Endodermal cell (in vitro differentiated cells): Measurements from ENCODE around the gene MFAP4. TPM values are rescaled to one million over a fixed set of nuclear protein-coding genes. Genes with fewer than 3 reads are reported as not detected.
A peak's percentile ranks its signal among the peaks of the same experiment; 100 is the strongest.

Source experiments
- DNase-seq: peaks from one replicate; pipeline ENCODE4 v3.0.0-alpha.2; 2017
- H3K27ac ChIP-seq: 2 replicates; pipeline ENCODE4 v1.5.1; 2013; ENCODE audit warnings: mild to moderate bottlenecking, low read depth, low read length, moderate library complexity
- H3K27me3 ChIP-seq: 2 replicates; pipeline ENCODE4 v1.6.1; 2013; ENCODE audit warnings: mild to moderate bottlenecking, low read length, moderate library complexity; ENCODE audit not compliant: insufficient read depth, control insufficient read depth, poor library complexity, severe bottlenecking
- H3K36me3 ChIP-seq: 2 replicates; pipeline ENCODE4 v1.7.0; 2013; ENCODE audit warnings: mild to moderate bottlenecking, low read length, moderate library complexity; ENCODE audit not compliant: control insufficient read depth, insufficient read depth
- H3K4me1 ChIP-seq: one replicate; pipeline ENCODE4 v1.7.0; 2013; ENCODE audit warnings: low read length; ENCODE audit not compliant: control insufficient read depth, insufficient read depth
- H3K4me3 ChIP-seq: 2 replicates; pipeline ENCODE4 v1.5.1; 2013; ENCODE audit warnings: mild to moderate bottlenecking, low read length, moderate library complexity
- H3K9ac ChIP-seq: 2 replicates; pipeline ENCODE4 v1.6.1; 2013; ENCODE audit warnings: mild to moderate bottlenecking, low read length, moderate library complexity; ENCODE audit not compliant: poor library complexity, severe bottlenecking; ENCODE audit errors: extremely low read depth
- H3K9me3 ChIP-seq: 2 replicates; pipeline ENCODE4 v1.6.1; 2013; ENCODE audit warnings: mild to moderate bottlenecking, low read length, moderate library complexity; ENCODE audit not compliant: control insufficient read depth
- H3K27ac Mint-ChIP-seq: 2 replicates; pipeline ENCODE4 v1.8.0; 2020; ENCODE audit warnings: mixed read lengths
- H3K27me3 Mint-ChIP-seq: 2 replicates; pipeline ENCODE4 v1.8.0; 2021; ENCODE audit warnings: mild to moderate bottlenecking, mixed read lengths; ENCODE audit not compliant: insufficient read depth
- H3K36me3 Mint-ChIP-seq: 2 replicates; pipeline ENCODE4 v1.8.0; 2020; ENCODE audit warnings: low read depth, mixed read lengths
- H3K4me1 Mint-ChIP-seq: 2 replicates; pipeline ENCODE4 v1.8.0; 2020; ENCODE audit warnings: mixed read lengths
- H3K4me3 Mint-ChIP-seq: 2 replicates; pipeline ENCODE4 v1.8.0; 2020; ENCODE audit warnings: mild to moderate bottlenecking, moderate library complexity, mixed read lengths
- H3K9me3 Mint-ChIP-seq: 2 replicates; pipeline ENCODE4 v1.8.0; 2020; ENCODE audit warnings: mild to moderate bottlenecking, mixed read lengths
- WGBS, 2 experiments: methylation state at CpG; one replicate each; pipeline versions ENCODE4 v1.1.5 to v1.1.7; 2013; ENCODE audit warnings: missing lambda C conversion rate in 2 of 2, mixed read lengths in 1 of 2; ENCODE audit not compliant: insufficient coverage in 1 of 2, insufficient read length in 1 of 2; 5-methylcytosine and 5-hydroxymethylcytosine counted together
- total RNA-seq, 2 donors: library from RNA; stranded (reverse); fragmentation: NEBNext Ultra II Directional in 1 of 2; extraction: Animal tissue kit (Norgen Biotek cat#: 25700) in 1 of 2; gene quantifications; 2 replicates in 1 of 2; 3 replicates in 1 of 2; pipeline ENCODE4 v1.2.1, GENCODE V29; 2021
- TF ChIP-seq, protein P1 (sequence below): fragments of 200-600 bp; sonication (generic); conservative IDR thresholded peaks from 2 replicates; pipeline ENCODE4 v1.5.0; 2021; ENCODE audit warnings: antibody characterized with exemption, mild to moderate bottlenecking

Gene MFAP4
- total RNA-seq, 2 donors from 2014 or later = 11.1 to 36.8 TPM

DNA sequence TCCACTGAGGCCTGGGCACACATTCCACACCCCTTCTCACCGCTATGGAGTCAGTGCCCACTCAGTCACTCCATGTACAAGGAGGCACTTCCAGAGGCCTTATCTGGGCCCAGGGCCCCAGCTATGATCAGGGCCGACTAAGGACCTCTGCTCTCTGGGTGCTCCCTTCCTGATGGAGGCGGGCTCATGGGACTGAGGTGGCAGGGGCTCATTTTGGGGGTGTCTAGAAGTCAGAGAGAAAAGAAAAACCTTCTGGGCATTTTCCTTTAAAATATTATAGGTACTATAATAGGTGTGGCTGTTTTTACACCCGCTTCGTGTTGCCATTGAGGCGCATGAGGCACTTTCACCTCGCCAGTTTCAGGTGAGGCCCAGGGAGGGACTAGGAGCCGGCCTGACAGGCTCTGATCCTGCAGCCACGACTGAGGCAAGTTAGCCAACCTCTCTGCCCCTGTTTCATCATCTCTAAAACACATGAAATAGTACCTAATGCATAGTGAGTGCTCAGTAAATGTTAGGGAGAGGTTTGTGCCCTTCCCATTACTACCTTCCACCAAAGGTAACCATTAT lies 38.8 kb downstream of the MFAP4 start:
- Mint-ChIP-seq H3K27me3 (no peaks in the 10 kb centered on the region), H3K4me3 (no peak overlapping the region), H3K4me1 (no peaks in the 10 kb centered on the region), H3K36me3 (peaks cover 28% of the 10 kb centered on the region), H3K27ac (no peak overlapping the region), H3K9me3 (no peaks in the 10 kb centered on the region)
- Histone ChIP-seq H3K4me1 (no peaks in the 10 kb centered on the region), H3K4me3 (no peak overlapping the region), H3K27ac (no peak overlapping the region), H3K36me3 (no peaks in the 10 kb centered on the region), H3K27me3 (no peaks in the 10 kb centered on the region), H3K9ac (no peak overlapping the region), H3K9me3 (no peaks in the 10 kb centered on the region)
- WGBS, 2 experiments = 93 to 96% methylated on average over 4 to 9 of the region's 9 CpGs
- TF ChIP-seq, protein P1, sequence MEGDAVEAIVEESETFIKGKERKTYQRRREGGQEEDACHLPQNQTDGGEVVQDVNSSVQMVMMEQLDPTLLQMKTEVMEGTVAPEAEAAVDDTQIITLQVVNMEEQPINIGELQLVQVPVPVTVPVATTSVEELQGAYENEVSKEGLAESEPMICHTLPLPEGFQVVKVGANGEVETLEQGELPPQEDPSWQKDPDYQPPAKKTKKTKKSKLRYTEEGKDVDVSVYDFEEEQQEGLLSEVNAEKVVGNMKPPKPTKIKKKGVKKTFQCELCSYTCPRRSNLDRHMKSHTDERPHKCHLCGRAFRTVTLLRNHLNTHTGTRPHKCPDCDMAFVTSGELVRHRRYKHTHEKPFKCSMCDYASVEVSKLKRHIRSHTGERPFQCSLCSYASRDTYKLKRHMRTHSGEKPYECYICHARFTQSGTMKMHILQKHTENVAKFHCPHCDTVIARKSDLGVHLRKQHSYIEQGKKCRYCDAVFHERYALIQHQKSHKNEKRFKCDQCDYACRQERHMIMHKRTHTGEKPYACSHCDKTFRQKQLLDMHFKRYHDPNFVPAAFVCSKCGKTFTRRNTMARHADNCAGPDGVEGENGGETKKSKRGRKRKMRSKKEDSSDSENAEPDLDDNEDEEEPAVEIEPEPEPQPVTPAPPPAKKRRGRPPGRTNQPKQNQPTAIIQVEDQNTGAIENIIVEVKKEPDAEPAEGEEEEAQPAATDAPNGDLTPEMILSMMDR = no peak
- no peak for DNase-seq

DNA sequence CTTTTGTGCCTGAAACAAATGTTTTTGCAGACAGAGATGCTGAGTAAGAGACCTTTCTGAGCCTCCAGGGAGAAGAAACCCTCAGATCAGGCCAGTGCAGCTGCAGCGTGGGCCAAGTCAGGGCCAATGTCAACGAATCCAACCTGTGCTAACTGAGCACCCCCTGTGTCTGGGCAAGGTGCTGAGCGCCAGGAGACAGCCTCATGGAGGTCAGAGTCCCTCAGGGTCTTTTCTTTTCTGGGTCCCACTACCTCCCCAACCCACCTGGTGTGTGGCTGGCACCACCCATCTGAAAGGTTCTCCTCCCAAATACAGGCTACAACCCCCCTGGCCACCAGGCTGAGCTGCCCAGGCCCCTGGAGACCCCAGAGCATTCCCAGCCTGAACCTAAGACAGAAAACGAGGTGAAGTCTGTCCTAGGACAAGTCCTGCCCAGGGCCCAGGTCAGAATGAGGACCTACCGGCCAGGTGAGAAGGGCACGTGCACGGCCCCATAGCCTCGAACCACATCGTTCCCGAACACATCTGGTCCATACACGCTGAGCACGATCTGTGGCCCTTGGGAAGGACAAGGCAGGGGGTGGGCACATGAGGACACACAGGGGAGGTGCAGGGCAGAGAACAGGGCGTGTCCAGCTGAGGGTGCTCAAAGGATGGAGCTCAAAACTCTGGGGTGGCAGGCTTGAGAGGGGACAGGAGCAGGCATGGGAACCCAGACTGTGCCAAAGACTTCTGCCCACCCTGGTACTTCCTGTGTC lies 39.5 kb downstream of the MFAP4 start:
- TF ChIP-seq, protein P1 = no peak
- WGBS, 2 experiments = 94 to 99% methylated on average over 10 to 13 of the region's 13 CpGs
- no peak overlapping the region for H3K4me3 ChIP-seq
- DNase-seq = peak; percentile 46
- Mint-ChIP-seq H3K27me3 (no peaks in the 10 kb centered on the region), H3K9me3 (no peaks in the 10 kb centered on the region), H3K4me3 (no peak overlapping the region), H3K4me1 (no peaks in the 10 kb centered on the region), H3K36me3 (peaks cover 28% of the 10 kb centered on the region), H3K27ac (no peak overlapping the region)
- no peaks in the 10 kb centered on the region for H3K36me3 ChIP-seq
- H3K4me1 ChIP-seq = no peaks in the 10 kb centered on the region
- no peaks in the 10 kb centered on the region for H3K9me3 ChIP-seq
- H3K27ac ChIP-seq = no peak overlapping the region
- H3K9ac ChIP-seq = no peak overlapping the region
- no peaks in the 10 kb centered on the region for H3K27me3 ChIP-seq

DNA sequence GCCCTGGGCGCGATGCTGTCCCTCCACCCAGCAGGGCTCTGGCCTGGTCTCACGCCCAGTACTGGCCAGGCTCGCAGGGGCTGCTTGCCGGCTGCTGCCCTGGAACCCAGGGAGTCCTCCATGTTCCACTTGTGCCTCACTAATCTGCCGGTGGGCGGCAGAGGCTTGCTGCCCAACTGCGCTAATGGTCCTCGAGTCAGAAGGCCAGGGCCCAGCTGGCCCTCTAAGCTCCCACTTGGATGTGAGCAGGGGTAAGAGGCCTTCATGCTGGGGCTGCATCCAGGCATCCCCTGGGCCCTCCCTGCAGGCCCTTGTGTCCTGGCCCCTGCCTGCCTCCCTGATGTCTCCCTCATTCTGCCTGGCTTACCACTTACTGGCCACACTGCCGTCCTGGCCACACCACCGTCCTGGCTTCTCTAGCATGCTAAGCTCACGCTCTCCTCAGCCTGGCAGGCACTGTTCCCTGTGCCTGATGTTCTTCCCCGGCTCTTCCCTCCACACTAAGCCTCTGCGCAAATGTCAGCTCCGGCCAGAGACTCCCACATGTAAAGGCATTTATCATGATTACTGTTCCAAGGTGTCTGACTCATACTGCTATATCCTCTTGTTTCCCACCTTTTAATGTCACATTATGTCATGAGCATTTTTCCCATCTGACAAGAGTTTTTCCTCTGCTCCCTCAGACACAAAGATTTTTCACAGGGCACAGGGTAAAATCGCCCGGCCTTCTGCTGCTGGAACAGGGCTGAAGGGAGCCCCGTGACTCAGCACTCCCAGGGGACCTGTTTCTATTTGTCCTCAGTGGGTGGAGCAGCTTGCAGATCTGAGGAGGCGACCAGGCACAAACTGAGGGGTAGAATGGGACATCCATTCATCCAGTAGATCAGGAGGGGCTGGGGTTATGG lies 40.4 kb downstream of the MFAP4 start:
- Histone ChIP-seq H3K4me1 (no peaks in the 10 kb centered on the region), H3K27me3 (no peaks in the 10 kb centered on the region), H3K27ac (no peak overlapping the region), H3K9ac (no peak overlapping the region), H3K9me3 (no peaks in the 10 kb centered on the region), H3K4me3 (no peak overlapping the region), H3K36me3 (no peaks in the 10 kb centered on the region)
- Mint-ChIP-seq H3K27ac (peak overlapping the region; percentile 31), H3K27me3 (no peaks in the 10 kb centered on the region), H3K36me3 (peaks cover 27% of the 10 kb centered on the region), H3K4me1 (peaks cover 6% of the 10 kb centered on the region), H3K4me3 (no peak overlapping the region), H3K9me3 (no peaks in the 10 kb centered on the region)
- 94 to 95% methylated on average over 15 to 19 of the region's 19 CpGs for WGBS, 2 experiments
- TF ChIP-seq, protein P1 = no peak
- peak; percentile 46 for DNase-seq
